ENCODE measurements around the gene SLU7. TPM values are rescaled to one million over a fixed set of nuclear protein-coding genes. Genes with fewer than 3 reads are reported as not detected.

Gene SLU7
- 10.2 TPM for total RNA-seq

- Histone ChIP-seq H3K9me3 (no peaks in the 10 kb centered on the region), H3K27ac (peak within 1 kb of the TSS; percentile 88 to 89), H3K36me3 (peaks cover 5 to 15% of the 10 kb centered on the region in 2 donors), H3K4me3 (peak within 1 kb of the TSS; percentile 88 to 89), H3K4me1 (peaks cover 6 to 20% of the 10 kb centered on the region in 2 donors), H3K27me3 (no peaks in the 10 kb centered on the region)
- intact Hi-C loops (cut with DNase I), result no loop called here
- peak; percentile 80 to 97 for DNase-seq (ENCODE audit: low spot score in 2 of 2)
- TF ChIP-seq CTCF (IDR thresholded peaks at IDR 0.05), result no peak
These were observed at the start of gene SLU7 for GRCh38 chr5:160418561-160419457. Gene SLU7, minus strand, starts transcription at chr5:160419081. Its CDS starts 3,787 bp downstream, at chr5:160415294.

- Histone ChIP-seq H3K4me1 (peaks cover 0 to 9% of the 10 kb centered on the region in 2 donors), H3K36me3 (no peaks in the 10 kb centered on the region), H3K4me3 (peak overlapping the region in 1 of 2 donors; percentile 47), H3K9me3 (no peaks in the 10 kb centered on the region), H3K27me3 (no peaks in the 10 kb centered on the region), H3K27ac (no peak overlapping the region)
- TF ChIP-seq CTCF (IDR thresholded peaks at IDR 0.05), result no peak
- DNase-seq (ENCODE audit: low spot score in 2 of 2), result no peak
- intact Hi-C loops (cut with DNase I), result no loop called here
These were observed 49.6 kb upstream of the SLU7 start for GRCh38 chr5:160468363-160468975.

- no peaks in the 10 kb centered on the region for H3K36me3 ChIP-seq
- no peaks in the 10 kb centered on the region for H3K27me3 ChIP-seq
- H3K4me3 ChIP-seq, result peak overlapping the region in 1 of 2 donors; percentile 47
- H3K9me3 ChIP-seq, result no peaks in the 10 kb centered on the region
- DNase-seq (ENCODE audit: low spot score in 2 of 2), result peak in 1 of 2 donors; percentile 73
- intact Hi-C loops (cut with DNase I), result no loop called here
- H3K4me1 ChIP-seq, result peaks cover 0 to 9% of the 10 kb centered on the region in 2 donors
- H3K27ac ChIP-seq, result peak overlapping the region in 1 of 2 donors; percentile 72
- TF ChIP-seq CTCF (IDR thresholded peaks at IDR 0.05), result no peak
These were observed 48.9 kb upstream of the SLU7 start for GRCh38 chr5:160467555-160468362.

- no peak for DNase-seq (ENCODE audit: low spot score in 2 of 2)
- no peak for TF ChIP-seq CTCF (IDR thresholded peaks at IDR 0.05)
- Histone ChIP-seq H3K4me3 (peak overlapping the region in 1 of 2 donors; percentile 47), H3K36me3 (no peaks in the 10 kb centered on the region), H3K9me3 (no peaks in the 10 kb centered on the region), H3K27me3 (no peaks in the 10 kb centered on the region), H3K4me1 (peaks cover 0 to 9% of the 10 kb centered on the region in 2 donors), H3K27ac (peak overlapping the region; percentile 21 to 72)
- intact Hi-C loops (cut with DNase I), result no loop called here
These were observed 48.1 kb upstream of the SLU7 start for GRCh38 chr5:160466889-160467554.

- no peak for TF ChIP-seq CTCF (IDR thresholded peaks at IDR 0.05)
- no peak for DNase-seq (ENCODE audit: low spot score in 2 of 2)
- no peak overlapping the region for H3K4me3 ChIP-seq
- H3K27me3 ChIP-seq, result no peaks in the 10 kb centered on the region
- intact Hi-C loops (cut with DNase I), result no loop called here
- peak overlapping the region; percentile 21 to 72 for H3K27ac ChIP-seq
- no peaks in the 10 kb centered on the region for H3K36me3 ChIP-seq
- no peaks in the 10 kb centered on the region for H3K9me3 ChIP-seq
- peaks cover 0 to 9% of the 10 kb centered on the region in 2 donors for H3K4me1 ChIP-seq
These were observed 47.2 kb upstream of the SLU7 start for GRCh38 chr5:160466116-160466515.
